DND-41 (cell line): ENCODE results near the gene PSMA6.
"Not testable (repeated sequence)": the region's sequence is repeated elsewhere in the genome, so short reads cannot be mapped to it uniquely, and the experiment has no call there.

Source experiments
- ATAC-seq: fragments of 200-7000 bp; cut with Tn5 transposase; 3 replicates; pipeline ENCODE4 v1.9.1; 2021; ENCODE audit warnings: low read depth; ENCODE audit not compliant: insufficient read depth
- DNase-seq: peaks from one replicate; pipeline ENCODE4 v3.0.0-alpha.2; 2020
- H2AFZ ChIP-seq: 2 replicates; pipeline ENCODE4 v1.6.0; 2012; ENCODE audit warnings: low read depth, low read length
- H3K27ac ChIP-seq: 2 replicates; pipeline ENCODE4 v1.5.1; 2012; ENCODE audit warnings: low read length, inconsistent platforms
- H3K27me3 ChIP-seq: fragments of 200-600 bp; sonication (generic); 2 replicates; pipeline ENCODE4 v1.6.0; 2012; ENCODE audit warnings: low read length, mild to moderate bottlenecking, inconsistent platforms; ENCODE audit not compliant: insufficient read depth, poor library complexity
- H3K36me3 ChIP-seq: 2 replicates; pipeline ENCODE4 v1.5.1; 2012; ENCODE audit warnings: low read length, inconsistent platforms; ENCODE audit not compliant: insufficient read depth
- H3K4me1 ChIP-seq: 2 replicates; pipeline ENCODE4 v1.5.1; 2012; ENCODE audit warnings: mild to moderate bottlenecking, low read length; ENCODE audit not compliant: insufficient read depth
- H3K4me2 ChIP-seq: 2 replicates; pipeline ENCODE4 v1.6.0; 2012; ENCODE audit warnings: mild to moderate bottlenecking, moderate library complexity, low read length, inconsistent platforms; ENCODE audit not compliant: insufficient read depth
- H3K4me3 ChIP-seq, 2 experiments: fragments of 200-600 bp in 1 of 2; shearing (Covaris generic) in 1 of 2; 2 replicates each; pipeline ENCODE4 v1.5.1; 2012 to 2016; ENCODE audit warnings: inconsistent platforms in 2 of 2, low read length in 2 of 2, mild to moderate bottlenecking in 2 of 2, low read depth in 1 of 2, moderate library complexity in 1 of 2
- H3K79me2 ChIP-seq: 2 replicates; pipeline ENCODE4 v1.6.0; 2012; ENCODE audit warnings: low read length, inconsistent platforms; ENCODE audit not compliant: insufficient read depth
- H3K9ac ChIP-seq: 2 replicates; pipeline ENCODE4 v1.6.0; 2012; ENCODE audit warnings: low read depth, mild to moderate bottlenecking, inconsistent platforms, low read length, moderate library complexity
- H3K9me3 ChIP-seq: 2 replicates; pipeline ENCODE4 v1.5.1; 2012; ENCODE audit warnings: low read length, moderate library complexity, mild to moderate bottlenecking, inconsistent platforms; ENCODE audit not compliant: insufficient read depth, severe bottlenecking
- H4K20me1 ChIP-seq: 2 replicates; pipeline ENCODE4 v1.6.0; 2012; ENCODE audit warnings: low read length; ENCODE audit not compliant: insufficient read depth
- CTCF ChIP-seq: IDR thresholded peaks from 2 replicates; pipeline ENCODE4 v1.5.1; 2012; ENCODE audit warnings: borderline replicate concordance, low read length, moderate library complexity, mild to moderate bottlenecking; ENCODE audit not compliant: poor library complexity, severe bottlenecking; ENCODE audit errors: extremely low read depth
- EZH2 ChIP-seq: IDR thresholded peaks from 3 replicates; pipeline ENCODE4 v1.6.1; 2012; ENCODE audit warnings: borderline replicate concordance, low read depth, mild to moderate bottlenecking, moderate library complexity, low read length, inconsistent platforms; ENCODE audit not compliant: severe bottlenecking

Gene PSMA6

GRCh38 chr14:35248476-35248788, 43.8 kb upstream of the PSMA6 start:
- peak; percentile 26; the same call in 1 of the 3 replicates for ATAC-seq
- no peaks in the 10 kb centered on the region; the same call in 1 of the 2 replicates for H3K36me3 ChIP-seq

DNA sequence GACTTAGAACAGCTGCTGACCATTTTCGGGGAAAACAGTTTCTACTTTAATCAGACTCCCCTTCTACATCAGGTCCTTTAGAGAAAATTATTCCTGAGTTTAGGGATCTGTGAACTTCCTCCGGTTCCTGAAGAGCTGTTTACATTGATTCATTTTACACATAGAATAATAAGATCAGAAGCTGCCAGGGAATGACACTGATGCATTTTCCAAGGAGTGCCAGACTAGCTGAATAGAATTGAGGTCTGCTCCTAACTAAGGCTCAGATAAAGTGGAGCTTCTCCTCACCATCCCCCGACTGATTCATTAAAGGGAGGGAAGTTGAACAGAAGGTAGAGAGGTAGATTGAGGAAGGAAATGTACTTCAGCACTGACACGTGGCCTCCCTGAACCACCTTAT, 41.9 kb upstream of the PSMA6 start:
- Histone ChIP-seq H3K79me2 (no peaks in the 10 kb centered on the region), H2AFZ (no peak overlapping the region), H3K4me2 (no peak overlapping the region), H3K9ac (no peak overlapping the region), H3K4me3 (no peak overlapping the region), H3K9me3 (no peaks in the 10 kb centered on the region), H3K4me1 (no peaks in the 10 kb centered on the region), H3K36me3 (no peaks in the 10 kb centered on the region; the same call in 1 of the 2 replicates), H4K20me1 (no peaks in the 10 kb centered on the region), H3K27ac (peak overlapping the region; percentile 21), H3K27me3 (no peaks in the 10 kb centered on the region)
- ATAC-seq (no peak), DNase-seq (no peak)
- no peak for TF ChIP-seq CTCF
- TF ChIP-seq EZH2: no peak

More at GRCh38 chr14:35248476-35248788, 43.8 kb upstream of the PSMA6 start:
- no peak overlapping the region for H3K4me2 ChIP-seq
- no peak overlapping the region for H3K4me3 ChIP-seq
- H3K27me3 ChIP-seq: no peaks in the 10 kb centered on the region
- H3K9me3 ChIP-seq: no peaks in the 10 kb centered on the region
- no peak overlapping the region for H2AFZ ChIP-seq
- no peak for DNase-seq
- no peaks in the 10 kb centered on the region for H4K20me1 ChIP-seq
- no peaks in the 10 kb centered on the region for H3K4me1 ChIP-seq
- TF ChIP-seq EZH2 (no peak), CTCF (no peak)
- no peak overlapping the region for H3K9ac ChIP-seq
- peak overlapping the region; percentile 20 for H3K27ac ChIP-seq
- H3K79me2 ChIP-seq: no peaks in the 10 kb centered on the region

DNA sequence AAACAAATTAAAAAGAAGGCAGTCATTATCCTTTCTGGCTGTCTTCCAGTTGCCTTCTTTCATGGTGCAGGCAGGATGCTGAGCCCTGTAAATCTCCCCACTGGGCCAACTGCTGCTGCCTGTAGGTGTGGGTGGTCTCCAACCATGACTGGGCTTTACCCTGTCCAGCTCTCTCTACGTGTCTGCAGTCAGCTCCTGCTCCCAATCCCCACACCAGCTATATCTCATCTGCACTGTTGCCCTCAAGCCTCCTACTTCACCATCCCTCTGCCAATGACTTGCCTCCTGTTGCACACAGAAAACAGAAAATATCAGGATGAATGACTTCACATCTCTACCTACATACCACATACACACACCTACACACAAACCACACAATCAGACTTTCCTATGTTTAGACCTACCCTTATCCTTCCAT, 39.7 kb upstream of the PSMA6 start:
- Histone ChIP-seq H3K27me3 (no peaks in the 10 kb centered on the region), H3K4me1 (no peaks in the 10 kb centered on the region), H3K4me3 (no peak overlapping the region), H3K36me3 (no peaks in the 10 kb centered on the region; the same call in 1 of the 2 replicates), H3K9me3 (no peaks in the 10 kb centered on the region), H4K20me1 (no peaks in the 10 kb centered on the region), H3K9ac (no peak overlapping the region), H2AFZ (no peak overlapping the region), H3K79me2 (no peaks in the 10 kb centered on the region), H3K4me2 (no peak overlapping the region), H3K27ac (no peak overlapping the region; the same call in 1 of the 2 replicates)
- no peak for TF ChIP-seq EZH2
- no peak for TF ChIP-seq CTCF
- ATAC-seq: no peak
- DNase-seq: no peak

GRCh38 chr14:35253056-35253455, 39.1 kb upstream of the PSMA6 start:
- not testable (repeated sequence) for H3K79me2 ChIP-seq, H3K4me1 ChIP-seq, ATAC-seq, H3K27ac ChIP-seq, H3K36me3 ChIP-seq, H2AFZ ChIP-seq, H3K9ac ChIP-seq, H3K4me3 ChIP-seq, H4K20me1 ChIP-seq, DNase-seq, H3K9me3 ChIP-seq, H3K27me3 ChIP-seq, H3K4me2 ChIP-seq

DNA sequence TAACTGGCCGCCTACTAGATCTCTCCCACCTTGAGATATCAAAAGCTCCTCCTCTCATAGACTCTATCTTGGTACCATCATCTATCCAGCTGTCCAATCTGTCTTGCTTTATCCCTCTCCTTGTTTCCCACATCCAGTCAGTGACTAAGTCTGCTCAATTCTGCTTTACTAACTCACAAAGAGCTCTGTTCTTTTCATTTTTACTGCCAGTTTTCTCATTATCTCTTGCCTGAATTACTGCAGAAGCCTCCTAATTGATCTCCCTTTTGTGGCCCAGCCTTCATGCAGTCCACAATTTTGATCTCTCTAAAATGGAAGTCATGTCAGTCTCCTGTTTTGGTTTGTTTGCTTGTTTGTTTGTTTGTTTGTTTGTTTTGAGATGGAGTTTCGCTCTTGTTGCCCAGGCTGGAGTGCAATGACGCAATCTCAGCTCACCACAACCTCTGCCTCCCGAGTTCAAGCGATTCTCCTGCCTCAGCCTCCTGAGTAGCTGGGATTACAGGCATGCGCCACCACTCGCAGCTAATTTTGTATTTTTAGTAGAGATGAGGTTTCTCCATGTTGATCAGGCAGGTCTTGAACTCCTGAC, 38.1 kb upstream of the PSMA6 start:
- not testable (repeated sequence) for H3K4me1 ChIP-seq, H3K27me3 ChIP-seq, H2AFZ ChIP-seq, DNase-seq, H3K4me2 ChIP-seq, ATAC-seq, H3K79me2 ChIP-seq, H3K9me3 ChIP-seq, H3K4me3 ChIP-seq, H3K9ac ChIP-seq, H4K20me1 ChIP-seq, H3K36me3 ChIP-seq
- 0 out of 2 replicates have a peak overlapping the region, but pooled peaks have one; percentile 5 for H3K27ac ChIP-seq
